ENCODE measurements around the gene DLGAP1. TPM values are rescaled to one million over a fixed set of nuclear protein-coding genes. Genes with fewer than 3 reads are reported as not detected.
A peak's percentile ranks its signal among the peaks of the same experiment; 100 is the strongest.
"Not testable (repeated sequence)": the region's sequence is repeated elsewhere in the genome, so short reads cannot be mapped to it uniquely, and the experiment has no call there.

Gene DLGAP1
- polyA plus RNA-seq, 4 donors = 0.22 to 0.47 TPM; not detected in 2

DNA sequence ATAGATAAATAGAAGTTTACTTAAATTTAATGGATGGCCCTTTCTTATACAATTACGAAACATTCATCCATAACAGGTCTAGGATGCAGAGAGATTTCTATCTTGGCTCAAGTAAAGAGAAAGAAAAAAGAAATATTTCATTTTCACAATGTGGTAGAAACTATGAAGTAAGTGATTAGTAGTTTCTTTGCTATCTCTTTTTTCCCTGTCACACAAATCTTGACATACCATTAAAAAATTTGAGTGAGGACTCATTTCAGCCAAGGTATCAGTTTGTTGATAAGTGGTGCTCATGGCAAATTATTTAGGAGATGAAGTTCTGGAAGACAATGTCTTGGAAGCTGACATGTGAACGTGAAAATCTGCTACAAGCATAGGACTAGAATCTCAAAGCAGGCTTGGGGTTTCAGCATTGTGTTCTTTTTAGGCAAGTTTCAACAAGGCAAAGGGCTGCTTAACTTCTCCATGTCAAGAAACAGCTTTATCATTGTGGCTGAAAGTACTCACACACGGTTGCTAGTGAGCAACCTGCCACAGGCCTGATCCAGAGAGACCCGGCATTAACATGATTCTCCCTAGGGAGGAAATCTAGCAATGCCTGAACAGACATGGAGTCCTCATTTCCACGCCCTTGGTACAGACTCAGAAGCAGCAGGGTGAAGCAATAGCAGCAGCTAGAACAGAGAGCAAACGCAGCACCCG lies 414.6 kb downstream of the DLGAP1 start:
- Histone ChIP-seq H3K4me3 (ENCODE audit: low read depth in 1 of 3, low read length in 3 of 3) (no peak overlapping the region), H3K4me1 (ENCODE audit: control insufficient read depth in 3 of 3, insufficient read depth in 2 of 3, low read depth in 1 of 3, low read length in 2 of 3) (no peaks in the 10 kb centered on the region), H3K27ac (ENCODE audit: low read depth in 1 of 3, low read length in 2 of 3) (no peak overlapping the region), H3K27me3 (ENCODE audit: control insufficient read depth in 3 of 3, insufficient read depth in 3 of 3, low read length in 3 of 3) (no peaks in the 10 kb centered on the region), H3K36me3 (ENCODE audit: control insufficient read depth in 3 of 3, insufficient read depth in 2 of 3, low read depth in 1 of 3, low read length in 3 of 3) (no peaks in the 10 kb centered on the region), H3K9me3 (ENCODE audit: control insufficient read depth in 2 of 2, insufficient read depth in 1 of 2, low read depth in 1 of 2, low read length in 1 of 2) (no peaks in the 10 kb centered on the region)
- WGBS, 3 donors = 77 to 79% (median 79%) methylated on average over 7 of the region's 7 CpGs
- DNase-seq (no peak), FAIRE-seq (no peak)

DNA sequence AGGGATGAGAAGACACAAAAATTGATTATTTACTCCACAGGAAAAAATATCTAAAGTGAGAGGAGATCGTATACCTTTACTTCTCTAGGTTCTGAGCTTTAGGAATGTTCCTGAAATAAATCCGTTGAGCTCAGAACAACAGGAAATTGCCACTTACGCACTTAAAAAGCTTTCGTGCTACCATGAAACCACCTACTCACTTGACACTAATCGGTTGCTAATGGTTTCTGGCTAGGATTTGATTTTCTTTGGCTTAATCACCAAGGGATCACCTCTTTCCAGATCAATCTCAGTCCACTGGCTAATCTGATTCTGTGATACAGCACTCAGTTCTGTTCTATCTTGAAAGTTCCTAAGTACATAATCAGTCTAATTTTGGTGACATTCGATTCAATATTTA lies 419.6 kb downstream of the DLGAP1 start:
- no peak overlapping the region for H3K4me3 ChIP-seq (ENCODE audit: low read depth in 1 of 3, low read length in 3 of 3)
- H3K9me3 ChIP-seq (ENCODE audit: control insufficient read depth in 2 of 2, insufficient read depth in 1 of 2, low read depth in 1 of 2, low read length in 1 of 2) = no peaks in the 10 kb centered on the region
- FAIRE-seq = no peak
- H3K4me1 ChIP-seq (ENCODE audit: control insufficient read depth in 3 of 3, insufficient read depth in 2 of 3, low read depth in 1 of 3, low read length in 2 of 3) = no peaks in the 10 kb centered on the region
- H3K27ac ChIP-seq (ENCODE audit: low read depth in 1 of 3, low read length in 2 of 3) = no peak overlapping the region
- no peaks in the 10 kb centered on the region for H3K27me3 ChIP-seq (ENCODE audit: control insufficient read depth in 3 of 3, insufficient read depth in 3 of 3, low read length in 3 of 3)
- DNase-seq = no peak
- no peaks in the 10 kb centered on the region for H3K36me3 ChIP-seq (ENCODE audit: control insufficient read depth in 3 of 3, insufficient read depth in 2 of 3, low read depth in 1 of 3, low read length in 3 of 3)
- 57 to 77% (median 64%) methylated on average over 6 of the region's 6 CpGs for WGBS, 3 donors

DNA sequence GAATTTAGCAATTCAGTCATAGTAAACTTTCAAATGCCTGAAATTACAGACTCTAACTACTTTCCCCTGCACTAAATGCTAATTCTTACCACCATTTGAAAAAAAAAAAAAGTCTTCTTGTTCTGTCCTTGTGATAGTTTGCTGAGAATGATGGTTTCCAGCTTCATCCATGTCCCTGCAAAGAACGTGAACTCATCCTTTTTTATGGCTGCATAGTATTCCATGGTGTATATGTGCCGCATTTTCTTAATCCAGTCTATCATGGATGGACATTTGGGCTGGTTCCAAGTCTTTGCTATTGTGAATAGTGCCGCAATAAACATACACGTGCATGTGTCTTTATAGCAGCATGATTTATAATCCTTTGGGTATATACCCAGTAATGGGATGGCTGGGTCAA lies 420.3 kb downstream of the DLGAP1 start:
- not testable (repeated sequence) for H3K27ac ChIP-seq (ENCODE audit: low read depth in 1 of 3, low read length in 2 of 3); H3K27me3 ChIP-seq (ENCODE audit: control insufficient read depth in 3 of 3, insufficient read depth in 3 of 3, low read length in 3 of 3); H3K4me1 ChIP-seq (ENCODE audit: control insufficient read depth in 3 of 3, insufficient read depth in 2 of 3, low read depth in 1 of 3, low read length in 2 of 3); H3K36me3 ChIP-seq (ENCODE audit: control insufficient read depth in 3 of 3, insufficient read depth in 2 of 3, low read depth in 1 of 3, low read length in 3 of 3); H3K9me3 ChIP-seq (ENCODE audit: control insufficient read depth in 2 of 2, insufficient read depth in 1 of 2, low read depth in 1 of 2, low read length in 1 of 2); FAIRE-seq; H3K4me3 ChIP-seq (ENCODE audit: low read depth in 1 of 3, low read length in 3 of 3); DNase-seq
- 83 to 88% (median 83%) methylated on average over 4 of the region's 4 CpGs for WGBS, 3 donors

DNA sequence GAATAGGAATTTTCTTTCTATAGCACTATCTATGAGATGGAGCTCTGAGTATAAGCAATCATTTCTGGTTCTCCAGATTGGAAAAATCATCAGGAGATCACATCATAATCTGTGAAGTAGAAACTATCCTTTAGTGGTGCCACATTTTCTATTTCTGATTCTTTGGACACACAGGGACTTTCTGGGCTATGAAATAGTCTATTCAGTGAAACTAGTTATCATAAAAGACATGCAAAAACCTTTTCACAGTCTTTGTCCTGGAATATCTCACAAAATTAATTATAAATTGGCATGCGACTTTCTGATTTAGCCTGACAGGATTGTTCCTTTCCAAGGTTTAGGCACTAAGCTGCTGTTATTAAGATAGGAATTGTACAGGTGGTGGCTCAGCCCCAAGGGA lies 428.6 kb downstream of the DLGAP1 start:
- no peaks in the 10 kb centered on the region for H3K9me3 ChIP-seq (ENCODE audit: control insufficient read depth in 2 of 2, insufficient read depth in 1 of 2, low read depth in 1 of 2, low read length in 1 of 2)
- no peaks in the 10 kb centered on the region for H3K4me1 ChIP-seq (ENCODE audit: control insufficient read depth in 3 of 3, insufficient read depth in 2 of 3, low read depth in 1 of 3, low read length in 2 of 3)
- FAIRE-seq = no peak
- no peak for DNase-seq
- no peak overlapping the region for H3K27ac ChIP-seq (ENCODE audit: low read depth in 1 of 3, low read length in 2 of 3)
- no peak overlapping the region for H3K4me3 ChIP-seq (ENCODE audit: low read depth in 1 of 3, low read length in 3 of 3)
- H3K36me3 ChIP-seq (ENCODE audit: control insufficient read depth in 3 of 3, insufficient read depth in 2 of 3, low read depth in 1 of 3, low read length in 3 of 3) = no peaks in the 10 kb centered on the region
- no peaks in the 10 kb centered on the region for H3K27me3 ChIP-seq (ENCODE audit: control insufficient read depth in 3 of 3, insufficient read depth in 3 of 3, low read length in 3 of 3)
- 75 to 91% (median 88%) methylated on average over 1 of the region's 1 CpG for WGBS, 3 donors

DNA sequence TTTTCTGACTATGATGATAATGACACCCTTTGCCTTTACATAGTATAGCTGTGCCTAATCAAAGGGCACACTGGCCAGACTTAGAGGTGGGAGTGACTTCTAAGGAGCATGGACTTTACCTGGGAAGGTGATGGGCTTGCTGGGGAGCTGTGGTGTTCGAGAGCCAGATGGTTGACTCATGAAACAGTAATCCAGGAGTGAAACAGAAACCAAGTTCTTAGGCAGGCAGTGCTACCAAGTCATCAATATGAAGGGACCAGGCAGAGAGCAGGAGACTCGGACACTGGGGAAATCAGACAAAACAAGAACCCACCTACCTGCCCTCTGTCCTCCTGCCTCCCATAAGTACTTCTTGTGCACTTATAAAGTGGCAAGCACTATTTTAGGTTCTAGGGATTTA lies 430.4 kb downstream of the DLGAP1 start:
- Histone ChIP-seq H3K27ac (ENCODE audit: low read depth in 1 of 3, low read length in 2 of 3) (no peak overlapping the region), H3K36me3 (ENCODE audit: control insufficient read depth in 3 of 3, insufficient read depth in 2 of 3, low read depth in 1 of 3, low read length in 3 of 3) (no peaks in the 10 kb centered on the region), H3K4me3 (ENCODE audit: low read depth in 1 of 3, low read length in 3 of 3) (no peak overlapping the region), H3K9me3 (ENCODE audit: control insufficient read depth in 2 of 2, insufficient read depth in 1 of 2, low read depth in 1 of 2, low read length in 1 of 2) (no peaks in the 10 kb centered on the region), H3K27me3 (ENCODE audit: control insufficient read depth in 3 of 3, insufficient read depth in 3 of 3, low read length in 3 of 3) (no peaks in the 10 kb centered on the region), H3K4me1 (ENCODE audit: control insufficient read depth in 3 of 3, insufficient read depth in 2 of 3, low read depth in 1 of 3, low read length in 2 of 3) (no peaks in the 10 kb centered on the region)
- 28 to 55% (median 35%) methylated on average over 2 of the region's 2 CpGs for WGBS, 3 donors
- DNase-seq = peak; percentile 20 to 59
- FAIRE-seq = no peak

DNA sequence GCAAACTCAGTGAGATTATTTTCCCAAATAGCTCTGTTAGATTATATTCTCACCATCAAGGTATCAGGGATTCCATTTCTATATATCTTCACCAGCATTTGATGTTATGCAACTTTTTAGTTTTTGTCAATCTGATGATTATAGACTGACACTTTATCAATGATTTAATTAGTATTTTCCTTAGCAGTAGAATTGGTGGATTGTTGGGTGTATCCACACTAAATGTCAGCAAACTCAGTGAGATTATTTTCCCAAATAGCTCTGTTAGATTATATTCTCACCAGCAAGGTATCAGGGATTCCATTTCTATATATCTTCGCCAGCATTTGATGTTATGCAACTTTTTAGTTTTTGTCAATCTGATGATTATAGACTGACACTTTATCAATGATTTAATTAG lies 432.4 kb downstream of the DLGAP1 start:
- not testable (repeated sequence) for H3K4me3 ChIP-seq (ENCODE audit: low read depth in 1 of 3, low read length in 3 of 3); H3K9me3 ChIP-seq (ENCODE audit: control insufficient read depth in 2 of 2, insufficient read depth in 1 of 2, low read depth in 1 of 2, low read length in 1 of 2); H3K27me3 ChIP-seq (ENCODE audit: control insufficient read depth in 3 of 3, insufficient read depth in 3 of 3, low read length in 3 of 3); H3K36me3 ChIP-seq (ENCODE audit: control insufficient read depth in 3 of 3, insufficient read depth in 2 of 3, low read depth in 1 of 3, low read length in 3 of 3); H3K27ac ChIP-seq (ENCODE audit: low read depth in 1 of 3, low read length in 2 of 3); H3K4me1 ChIP-seq (ENCODE audit: control insufficient read depth in 3 of 3, insufficient read depth in 2 of 3, low read depth in 1 of 3, low read length in 2 of 3); DNase-seq
- FAIRE-seq = peak; percentile 23
- 66 to 90% (median 75%) methylated on average over 1 of the region's 1 CpG for WGBS, 3 donors

DNA sequence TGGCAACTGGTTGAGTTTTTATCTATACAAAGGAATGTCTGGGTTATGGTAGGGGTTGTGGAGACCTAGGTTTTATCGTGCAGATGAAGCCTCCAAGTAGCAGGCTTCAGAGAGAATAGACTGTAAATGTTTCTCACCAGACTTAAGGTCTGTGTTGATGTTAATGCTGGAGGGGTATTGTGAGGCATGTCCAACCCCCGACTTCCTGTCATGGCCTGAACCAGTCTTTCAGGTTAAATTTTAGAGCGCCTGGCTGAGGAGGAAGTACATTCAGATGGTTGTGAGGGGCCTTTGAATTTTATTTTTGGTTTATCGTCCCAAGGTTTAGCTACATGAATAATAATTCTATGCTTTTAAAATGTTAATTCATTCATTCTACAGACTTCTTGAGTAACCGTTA lies 435.1 kb downstream of the DLGAP1 start:
- no peak for FAIRE-seq
- H3K27me3 ChIP-seq (ENCODE audit: control insufficient read depth in 3 of 3, insufficient read depth in 3 of 3, low read length in 3 of 3) = no peaks in the 10 kb centered on the region

DNA sequence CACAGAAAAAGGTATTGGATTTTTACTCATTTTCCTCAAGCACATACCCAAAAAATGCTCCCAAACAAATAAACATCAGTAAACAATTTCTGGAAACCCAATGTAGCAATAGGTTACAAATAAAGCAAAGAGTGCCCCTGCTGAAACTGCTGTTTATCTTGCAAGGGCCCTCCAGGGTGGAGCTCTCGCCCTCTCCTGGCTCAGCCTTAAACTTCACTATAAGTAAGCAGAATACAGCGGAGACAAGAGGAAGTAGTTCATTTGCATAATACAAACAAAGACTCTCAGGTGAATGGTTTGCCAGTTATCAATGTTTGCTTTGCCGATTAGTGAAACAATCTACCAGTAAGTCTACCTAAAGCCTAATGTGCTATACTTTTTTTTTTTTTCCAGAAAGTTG lies 437.6 kb downstream of the DLGAP1 start:
- 11 to 23% (median 12%) methylated on average over 3 of the region's 3 CpGs for WGBS, 3 donors
- Histone ChIP-seq H3K36me3 (ENCODE audit: control insufficient read depth in 3 of 3, insufficient read depth in 2 of 3, low read depth in 1 of 3, low read length in 3 of 3) (no peaks in the 10 kb centered on the region), H3K9me3 (ENCODE audit: control insufficient read depth in 2 of 2, insufficient read depth in 1 of 2, low read depth in 1 of 2, low read length in 1 of 2) (no peaks in the 10 kb centered on the region), H3K27ac (ENCODE audit: low read depth in 1 of 3, low read length in 2 of 3) (no peak overlapping the region), H3K4me3 (ENCODE audit: low read depth in 1 of 3, low read length in 3 of 3) (no peak overlapping the region), H3K4me1 (ENCODE audit: control insufficient read depth in 3 of 3, insufficient read depth in 2 of 3, low read depth in 1 of 3, low read length in 2 of 3) (no peaks in the 10 kb centered on the region), H3K27me3 (ENCODE audit: control insufficient read depth in 3 of 3, insufficient read depth in 3 of 3, low read length in 3 of 3) (no peaks in the 10 kb centered on the region)
- peak; percentile 29 to 33 for DNase-seq
- FAIRE-seq = no peak

More for the DNA sequence above, 435.1 kb downstream of the DLGAP1 start:
- WGBS, 3 donors = 65 to 87% (median 68%) methylated on average over 5 of the region's 5 CpGs
- Histone ChIP-seq H3K4me3 (ENCODE audit: low read depth in 1 of 3, low read length in 3 of 3) (no peak overlapping the region), H3K9me3 (ENCODE audit: control insufficient read depth in 2 of 2, insufficient read depth in 1 of 2, low read depth in 1 of 2, low read length in 1 of 2) (no peaks in the 10 kb centered on the region), H3K27ac (ENCODE audit: low read depth in 1 of 3, low read length in 2 of 3) (no peak overlapping the region), H3K36me3 (ENCODE audit: control insufficient read depth in 3 of 3, insufficient read depth in 2 of 3, low read depth in 1 of 3, low read length in 3 of 3) (no peaks in the 10 kb centered on the region), H3K4me1 (ENCODE audit: control insufficient read depth in 3 of 3, insufficient read depth in 2 of 3, low read depth in 1 of 3, low read length in 2 of 3) (no peaks in the 10 kb centered on the region)
- no peak for DNase-seq
